ENCODE measurements around the gene ZKSCAN3.

Gene ZKSCAN3

DNA sequence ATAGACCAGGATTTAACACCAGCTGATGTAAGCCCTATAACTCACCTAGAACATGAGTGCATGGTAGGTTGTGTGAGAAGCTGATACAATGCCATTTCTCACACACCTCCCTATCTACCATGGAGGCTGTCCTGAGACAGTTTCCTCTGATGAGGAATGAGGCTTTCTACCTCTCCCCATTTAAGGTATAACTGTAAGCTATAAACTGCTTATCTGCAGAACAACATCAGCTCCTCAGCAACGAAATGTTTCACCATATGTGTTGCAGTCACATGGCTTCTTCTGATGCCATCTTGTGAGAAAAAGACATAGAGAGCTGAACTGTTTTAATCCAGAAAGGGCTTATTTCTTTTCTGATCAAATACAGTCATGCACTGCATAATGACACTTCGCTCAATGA is 20.7 kb downstream of the ZKSCAN3 start:
- no peak for DNase-seq (ENCODE audit: low read depth)
- no peak for TF ChIP-seq POLR2A (IDR thresholded peaks at IDR 0.05; ENCODE audit: extremely low read depth, insufficient read length)

DNA sequence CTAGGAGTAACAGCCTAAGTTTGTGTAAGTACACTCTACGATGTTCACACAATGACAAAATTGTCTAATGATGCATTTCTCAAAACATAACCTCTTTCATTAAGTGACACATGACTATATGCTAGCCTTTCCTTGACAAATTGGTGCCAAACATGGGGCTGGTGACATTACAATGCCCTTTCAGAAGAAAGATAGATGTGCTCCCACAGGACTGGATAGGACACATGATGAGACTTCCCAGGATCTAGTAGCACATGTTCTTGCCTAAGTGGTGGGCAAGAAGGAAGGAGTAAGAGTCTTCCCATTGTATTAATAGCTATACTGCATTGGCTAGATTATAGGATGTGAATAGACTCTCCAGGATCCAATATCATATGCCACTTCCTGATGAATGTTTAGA is 21.5 kb downstream of the ZKSCAN3 start:
- TF ChIP-seq MYC (IDR thresholded peaks at IDR 0.05; ENCODE audit: low read depth, low read length) = no peak
- TF ChIP-seq, protein P1, sequence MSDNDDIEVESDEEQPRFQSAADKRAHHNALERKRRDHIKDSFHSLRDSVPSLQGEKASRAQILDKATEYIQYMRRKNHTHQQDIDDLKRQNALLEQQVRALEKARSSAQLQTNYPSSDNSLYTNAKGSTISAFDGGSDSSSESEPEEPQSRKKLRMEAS (IDR thresholded peaks at IDR 0.05; ENCODE audit: low read depth, low read length) = no peak
- TF ChIP-seq, protein P2, sequence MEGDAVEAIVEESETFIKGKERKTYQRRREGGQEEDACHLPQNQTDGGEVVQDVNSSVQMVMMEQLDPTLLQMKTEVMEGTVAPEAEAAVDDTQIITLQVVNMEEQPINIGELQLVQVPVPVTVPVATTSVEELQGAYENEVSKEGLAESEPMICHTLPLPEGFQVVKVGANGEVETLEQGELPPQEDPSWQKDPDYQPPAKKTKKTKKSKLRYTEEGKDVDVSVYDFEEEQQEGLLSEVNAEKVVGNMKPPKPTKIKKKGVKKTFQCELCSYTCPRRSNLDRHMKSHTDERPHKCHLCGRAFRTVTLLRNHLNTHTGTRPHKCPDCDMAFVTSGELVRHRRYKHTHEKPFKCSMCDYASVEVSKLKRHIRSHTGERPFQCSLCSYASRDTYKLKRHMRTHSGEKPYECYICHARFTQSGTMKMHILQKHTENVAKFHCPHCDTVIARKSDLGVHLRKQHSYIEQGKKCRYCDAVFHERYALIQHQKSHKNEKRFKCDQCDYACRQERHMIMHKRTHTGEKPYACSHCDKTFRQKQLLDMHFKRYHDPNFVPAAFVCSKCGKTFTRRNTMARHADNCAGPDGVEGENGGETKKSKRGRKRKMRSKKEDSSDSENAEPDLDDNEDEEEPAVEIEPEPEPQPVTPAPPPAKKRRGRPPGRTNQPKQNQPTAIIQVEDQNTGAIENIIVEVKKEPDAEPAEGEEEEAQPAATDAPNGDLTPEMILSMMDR (IDR thresholded peaks at IDR 0.05; ENCODE audit: low read depth, low read length) = no peak
- TF ChIP-seq POLR2A (IDR thresholded peaks at IDR 0.05; ENCODE audit: extremely low read depth, insufficient read length) = no peak
- H3K4me3 ChIP-seq (ENCODE audit: low read depth, low read length) = no peak overlapping the region
- no peak for DNase-seq (ENCODE audit: low read depth)

More for the DNA sequence above, 20.7 kb downstream of the ZKSCAN3 start:
- no peak overlapping the region for H3K4me3 ChIP-seq (ENCODE audit: low read depth, low read length)

DNA sequence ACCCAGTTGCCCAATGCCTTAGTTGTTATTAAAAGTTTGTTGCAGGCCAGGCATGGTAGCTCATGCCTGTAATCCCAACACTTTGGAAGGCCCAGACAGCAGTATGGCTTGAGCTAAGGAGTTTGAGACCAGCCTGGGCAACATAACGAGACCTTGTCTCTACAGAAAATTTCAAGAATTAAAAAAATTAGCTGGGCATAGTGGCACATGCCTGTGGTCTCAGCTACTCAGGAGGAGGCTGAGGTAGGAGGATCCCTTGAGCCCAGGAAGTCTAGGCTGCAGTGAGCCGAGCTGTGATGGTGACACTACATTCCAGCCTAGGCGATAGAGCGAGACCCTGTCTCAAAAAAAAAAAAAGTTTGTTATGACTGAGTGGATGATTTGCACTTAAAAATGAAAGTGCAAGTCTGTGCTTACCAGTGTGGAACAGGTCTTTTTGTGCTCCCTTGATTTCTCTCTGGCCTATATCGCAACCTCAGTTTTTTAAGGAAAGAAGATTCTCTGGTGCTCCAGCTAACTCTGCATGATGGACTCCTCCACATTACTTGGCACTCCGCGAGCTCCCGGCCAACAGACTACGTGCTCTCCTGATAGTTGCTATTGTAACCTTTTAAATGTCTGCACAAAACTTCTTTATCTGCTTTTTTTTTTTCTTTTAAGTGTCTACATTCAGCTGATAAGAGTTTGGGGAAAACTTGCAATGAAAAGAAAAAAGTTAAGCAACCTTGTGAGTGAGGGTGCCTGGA is 22.1 kb downstream of the ZKSCAN3 start:
- no peak for DNase-seq (ENCODE audit: low read depth)
- H3K4me3 ChIP-seq (ENCODE audit: low read depth, low read length) = no peak overlapping the region
- TF ChIP-seq, protein P1 (IDR thresholded peaks at IDR 0.05; ENCODE audit: low read depth, low read length) = no peak
- TF ChIP-seq, protein P2 (IDR thresholded peaks at IDR 0.05; ENCODE audit: low read depth, low read length) = no peak
- no peak for TF ChIP-seq POLR2A (IDR thresholded peaks at IDR 0.05; ENCODE audit: extremely low read depth, insufficient read length)
- TF ChIP-seq MYC (IDR thresholded peaks at IDR 0.05; ENCODE audit: low read depth, low read length) = no peak

DNA sequence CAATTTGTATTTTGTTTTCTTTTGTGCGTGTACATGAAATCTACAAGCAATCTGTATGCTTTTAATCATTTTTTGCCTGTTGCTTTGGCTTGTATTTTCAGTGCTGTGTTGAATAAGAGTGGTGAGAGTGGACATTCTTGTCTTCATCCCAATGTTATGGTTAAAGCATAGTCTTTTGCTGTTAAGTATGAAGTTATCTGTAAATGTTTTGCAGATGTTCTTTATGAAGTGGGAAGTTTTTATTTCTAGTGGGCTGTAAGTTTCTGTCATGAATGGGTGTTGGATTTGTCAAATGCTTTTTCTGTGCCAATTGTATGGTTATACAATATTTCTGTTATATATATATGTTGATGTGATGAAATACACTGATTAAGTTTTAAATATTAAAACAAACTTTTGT is 24.2 kb downstream of the ZKSCAN3 start:
- no peak for DNase-seq (ENCODE audit: low read depth)
- H3K4me3 ChIP-seq (ENCODE audit: low read depth, low read length) = no peak overlapping the region
- TF ChIP-seq POLR2A (IDR thresholded peaks at IDR 0.05; ENCODE audit: extremely low read depth, insufficient read length) (no peak), MYC (IDR thresholded peaks at IDR 0.05; ENCODE audit: low read depth, low read length) (no peak)
- TF ChIP-seq, protein P1 (IDR thresholded peaks at IDR 0.05; ENCODE audit: low read depth, low read length) = no peak
- TF ChIP-seq, protein P2 (IDR thresholded peaks at IDR 0.05; ENCODE audit: low read depth, low read length) = no peak

DNA sequence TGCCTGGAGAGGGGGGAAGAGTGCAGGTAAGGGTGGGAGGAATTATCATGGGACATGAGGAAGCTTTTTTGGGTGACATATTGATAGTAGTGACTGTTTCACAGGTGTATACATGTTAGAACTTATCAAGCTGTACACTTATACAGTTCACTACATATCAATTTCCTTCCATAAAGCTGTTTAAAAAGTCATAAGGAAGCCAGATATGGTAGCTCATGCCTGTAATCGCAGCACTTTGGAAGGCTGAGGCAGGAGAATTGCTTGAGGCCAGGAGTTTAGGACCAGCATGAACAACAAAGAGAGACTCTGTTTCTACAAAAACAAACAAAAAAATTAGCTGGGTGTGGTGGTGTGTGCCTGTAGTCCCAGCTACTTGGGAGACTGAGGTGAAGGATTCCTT is 28.1 kb downstream of the ZKSCAN3 start:
- no peak overlapping the region for H3K4me3 ChIP-seq (ENCODE audit: low read depth, low read length)
- TF ChIP-seq, protein P2 (IDR thresholded peaks at IDR 0.05; ENCODE audit: low read depth, low read length) = no peak
- TF ChIP-seq, protein P1 (IDR thresholded peaks at IDR 0.05; ENCODE audit: low read depth, low read length) = no peak
- TF ChIP-seq MYC (IDR thresholded peaks at IDR 0.05; ENCODE audit: low read depth, low read length) (no peak), POLR2A (IDR thresholded peaks at IDR 0.05; ENCODE audit: extremely low read depth, insufficient read length) (no peak)

DNA sequence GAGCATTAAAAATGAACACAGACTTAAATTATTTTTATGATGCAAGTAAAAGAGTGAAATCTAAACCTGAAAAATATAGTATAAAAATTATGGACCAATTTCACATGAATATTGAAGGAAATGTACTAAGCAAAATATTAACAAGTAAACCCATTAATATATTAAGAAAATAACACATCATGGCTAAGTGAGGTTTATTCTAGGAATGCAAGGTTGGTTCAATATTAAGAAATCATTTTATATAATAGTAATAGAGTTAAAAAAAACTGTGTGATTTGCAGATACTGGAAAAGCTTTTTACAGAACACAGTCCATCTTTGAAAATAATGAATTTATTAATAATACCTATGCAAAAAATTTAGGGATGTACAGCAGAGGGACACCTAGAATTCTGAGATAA is 28.9 kb downstream of the ZKSCAN3 start:
- no peak for TF ChIP-seq POLR2A (IDR thresholded peaks at IDR 0.05; ENCODE audit: extremely low read depth, insufficient read length)
- TF ChIP-seq, protein P1 (IDR thresholded peaks at IDR 0.05; ENCODE audit: low read depth, low read length) = no peak
- TF ChIP-seq, protein P2 (IDR thresholded peaks at IDR 0.05; ENCODE audit: low read depth, low read length) = no peak
- TF ChIP-seq MYC (IDR thresholded peaks at IDR 0.05; ENCODE audit: low read depth, low read length) = no peak
- H3K4me3 ChIP-seq (ENCODE audit: low read depth, low read length) = no peak overlapping the region
- DNase-seq (ENCODE audit: low read depth) = no peak

More for the DNA sequence above, 28.1 kb downstream of the ZKSCAN3 start:
- DNase-seq (ENCODE audit: low read depth) = no peak
